Non-pigmented ciliary epithelial cell (primary cell): ENCODE data around the gene MAP3K8.

Experiments
- DNase-seq: peaks from one replicate; pipeline ENCODE4 v3.0.0-alpha.2; 2010; ENCODE audit warnings: low read depth

MAP3K8 gene

GRCh38 chr10:30433730-30434272 is at the start of gene MAP3K8:
TSS of gene MAP3K8 (plus strand) at chr10:30434184. CDS start at chr10:30438939, 4,755 bp downstream.
- DNase-seq: no peak

GRCh38 chr10:30384701-30385201 is 49.2 kb upstream of the MAP3K8 start:
- no peak for DNase-seq

GRCh38 chr10:30386801-30387588 is 47.0 kb upstream of the MAP3K8 start:
- no peak for DNase-seq

- DNase-seq: no peak
These were observed 46.2 kb upstream of the MAP3K8 start for GRCh38 chr10:30387646-30388243.

GRCh38 chr10:30389543-30389942 is 44.4 kb upstream of the MAP3K8 start:
- DNase-seq: no peak

GRCh38 chr10:30390207-30390606 is 43.8 kb upstream of the MAP3K8 start:
- no peak for DNase-seq

- DNase-seq: no peak
These were observed 42.7 kb upstream of the MAP3K8 start for GRCh38 chr10:30391266-30391665.

GRCh38 chr10:30392564-30392990 is 41.4 kb upstream of the MAP3K8 start:
- DNase-seq: no peak

- no peak for DNase-seq
These were observed 37.7 kb upstream of the MAP3K8 start for GRCh38 chr10:30396293-30396692.

GRCh38 chr10:30396698-30397097 is 37.3 kb upstream of the MAP3K8 start:
- no peak for DNase-seq

- no peak for DNase-seq
These were observed 35.8 kb upstream of the MAP3K8 start for GRCh38 chr10:30398193-30398592.

GRCh38 chr10:30398788-30399187 is 35.2 kb upstream of the MAP3K8 start:
- no peak for DNase-seq

- no peak for DNase-seq
These were observed 30.5 kb upstream of the MAP3K8 start for GRCh38 chr10:30403494-30403893.

- DNase-seq: no peak
These were observed 29.4 kb upstream of the MAP3K8 start for GRCh38 chr10:30404540-30404939.

- DNase-seq: no peak
These were observed 22.7 kb upstream of the MAP3K8 start for GRCh38 chr10:30411263-30411662.

GRCh38 chr10:30412901-30413300 is 21.1 kb upstream of the MAP3K8 start:
- DNase-seq: no peak

- no peak for DNase-seq
These were observed 19.9 kb upstream of the MAP3K8 start for GRCh38 chr10:30413996-30414576.

GRCh38 chr10:30415593-30415992 is 18.4 kb upstream of the MAP3K8 start:
- no peak for DNase-seq

- no peak for DNase-seq
These were observed 16.7 kb upstream of the MAP3K8 start for GRCh38 chr10:30417301-30417700.

- no peak for DNase-seq
These were observed 13.7 kb upstream of the MAP3K8 start for GRCh38 chr10:30420266-30420665.

GRCh38 chr10:30420766-30421165 is 13.2 kb upstream of the MAP3K8 start:
- DNase-seq: no peak

- no peak for DNase-seq
These were observed 11.8 kb upstream of the MAP3K8 start for GRCh38 chr10:30422151-30422695.
